Gastrocnemius medialis (tissue), 4 donors: ENCODE data around the gene KMT2B. TPM values are rescaled to one million over a fixed set of nuclear protein-coding genes. Genes with fewer than 3 reads are reported as not detected.

Source experiments
- ATAC-seq, 2 donors: fragments of 150-250 bp; one replicate each; pipeline ENCODE4 v1.9.1; 2016
- DNase-seq, 2 donors: peaks; one replicate each; pipeline ENCODE4 v3.0.0-alpha.2; 2019
- H3K27ac ChIP-seq, 4 donors: fragments of 200-600 bp; sonication (generic); 1 replicate in 1 of 4; 2 replicates in 3 of 4; pipeline ENCODE4 v1.5.1; 2016 to 2018; ENCODE audit warnings: mild to moderate bottlenecking in 2 of 4, moderate library complexity in 1 of 4
- H3K27me3 ChIP-seq, 3 donors: fragments of 200-600 bp; sonication (generic) in 2 of 3; 1 replicate in 1 of 3; 2 replicates in 2 of 3; pipeline versions ENCODE4 v1.5.1 to v1.6.0; 2016 to 2019; ENCODE audit warnings: mild to moderate bottlenecking in 1 of 3, moderate library complexity in 1 of 3
- H3K36me3 ChIP-seq, 2 donors: fragments of 200-600 bp; sonication (generic) in 1 of 2; one replicate each; pipeline ENCODE4 v1.5.1; 2017 to 2018
- H3K4me1 ChIP-seq, 2 donors: fragments of 200-600 bp; sonication (generic) in 1 of 2; one replicate each; pipeline ENCODE4 v1.5.1; 2016 to 2017; ENCODE audit warnings: mild to moderate bottlenecking in 2 of 2
- H3K4me3 ChIP-seq, 4 donors: fragments of 200-600 bp; sonication (generic) in 3 of 4; 1 replicate in 1 of 4; 2 replicates in 3 of 4; pipeline ENCODE4 v1.5.1; 2016 to 2019; ENCODE audit warnings: mild to moderate bottlenecking in 2 of 4
- H3K9me3 ChIP-seq, 3 donors: fragments of 200-600 bp; sonication (generic) in 2 of 3; 1 replicate in 1 of 3; 2 replicates in 2 of 3; pipeline ENCODE4 v1.5.1; 2016 to 2019
- CTCF ChIP-seq, 5 experiments: fragments of 450-650 bp in 3 of 5; fragments of 200-600 bp in 2 of 5; sonication (generic) in 2 of 5; IDR thresholded peaks in 4 of 5; conservative IDR thresholded peaks in 1 of 5; 1 replicate in 4 of 5; 2 replicates in 1 of 5; pipeline ENCODE4 v1.5.1; 2016 to 2019; ENCODE audit warnings: antibody characterized with exemption in 5 of 5, mild to moderate bottlenecking in 3 of 5, moderate library complexity in 3 of 5
- POLR2A ChIP-seq, 2 donors: fragments of 450-650 bp; IDR thresholded peaks; one replicate each; pipeline ENCODE4 v1.6.1; 2017; ENCODE audit warnings: antibody characterized with exemption in 2 of 2, mild to moderate bottlenecking in 2 of 2, moderate library complexity in 2 of 2
- in situ Hi-C, 4 donors: fragments of 200-750 bp; cut with MboI; loops; one replicate each; pipeline versions ENCODE4 v1.15.0 to v1.8.0; 2017; ENCODE audit warnings: low sequenced_read_pairs in 4 of 4
- intact Hi-C: fragments of 100-400 bp; cut with DNase I; formaldehyde crosslinking; loops from one replicate; pipeline ENCODE4 v1.15.1; 2023; ENCODE audit warnings: low total_unique reads
- total RNA-seq, 4 donors: library from RNA; depleted of rRNA; stranded (reverse); fragments of >200 nt; gene quantifications; one replicate each; pipeline versions ENCODE4 v1.1.0 to v1.2.3, GENCODE V29; 2016

Gene KMT2B
- total RNA-seq, 4 donors from 2014 or later, result 9.3 to 39.0 (median 16.8) TPM

GRCh38 chr19:35750167-35750566, 32.4 kb downstream of the KMT2B start:
- Histone ChIP-seq H3K27ac (peak overlapping the region in 3 of 4 donors; percentile 5 to 91 (median 18)), H3K9me3 (no peaks in the 10 kb centered on the region), H3K27me3 (no peaks in the 10 kb centered on the region), H3K4me3 (no peak overlapping the region), H3K36me3 (peaks cover 0 to 16% of the 10 kb centered on the region in 2 donors), H3K4me1 (peaks cover 15 to 41% of the 10 kb centered on the region in 2 donors)
- in situ Hi-C loops, result loop anchor here in 1 of 4 donors (25.0 kb wide), 1 partner anchor 387 kb away; the partner anchor contains the start of gene CAPNS1
- no peak for ATAC-seq
- TF ChIP-seq POLR2A (IDR thresholded peaks at IDR 0.05) (no peak), CTCF (IDR thresholded peaks at IDR 0.05 in 4 of 5, conservative IDR thresholded peaks at IDR 0.05 in 1 of 5) (no peak)
- intact Hi-C loops, result loop anchor here (10.0 kb wide), 1 partner anchor 465 kb away; the partner anchor contains the start of genes ZNF146 and ZNF565
- DNase-seq, result no peak

DNA sequence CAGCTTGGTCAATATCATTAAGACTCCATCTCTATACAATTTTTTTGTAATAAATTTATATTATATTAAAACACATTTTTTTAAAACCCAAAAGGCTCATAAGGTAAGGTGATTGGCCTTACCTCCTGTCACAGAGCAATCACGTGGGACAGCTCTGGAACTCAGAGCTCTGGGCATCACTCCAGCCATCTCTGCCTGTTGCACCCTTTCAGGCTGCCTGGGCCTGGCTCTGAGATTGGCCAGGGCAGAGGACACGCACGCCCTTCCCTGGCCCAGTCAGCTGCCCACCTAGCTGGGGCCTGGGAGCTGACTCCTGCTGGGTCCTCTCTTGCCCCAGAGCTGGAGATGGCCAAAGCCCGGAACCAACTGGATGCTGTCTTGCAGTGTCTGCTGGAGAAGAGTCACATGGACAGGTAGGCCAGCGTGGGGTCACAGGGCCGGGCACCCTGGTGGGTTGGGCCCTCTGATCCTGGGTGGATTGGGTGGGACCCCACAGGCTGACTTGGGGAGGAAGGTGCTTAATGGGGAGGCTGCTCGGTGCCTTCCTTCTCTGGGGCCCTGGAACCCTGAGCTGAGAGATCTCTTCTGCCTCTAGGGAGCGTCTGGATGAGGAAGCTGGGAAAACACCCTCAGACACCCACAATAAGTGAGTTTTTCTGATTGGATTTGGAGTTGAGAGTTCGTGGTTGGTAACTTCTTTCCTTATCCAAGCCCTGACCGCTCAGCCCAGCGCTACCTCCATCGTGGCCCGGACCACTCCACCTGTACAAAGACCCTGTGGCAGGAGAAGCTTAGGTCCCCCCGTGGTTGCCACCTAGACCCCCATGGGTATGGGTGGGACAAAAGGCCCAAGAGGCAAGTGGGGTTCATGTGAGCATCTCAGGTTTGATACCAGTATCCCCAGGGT, 34.3 kb downstream of the KMT2B start:
- in situ Hi-C loops (loop anchor here in 1 of 4 donors (25.0 kb wide), 1 partner anchor 385 kb away; the partner anchor contains the start of gene CAPNS1), intact Hi-C loops (loop anchor here (10.0 kb wide), 1 partner anchor 463 kb away; the partner anchor contains the start of genes ZNF146 and ZNF565)
- Histone ChIP-seq H3K9me3 (no peaks in the 10 kb centered on the region), H3K4me3 (no peak overlapping the region), H3K4me1 (peaks cover 22 to 43% of the 10 kb centered on the region in 2 donors), H3K27me3 (no peaks in the 10 kb centered on the region), H3K27ac (peak overlapping the region in 3 of 4 donors; percentile 9 to 97 (median 95)), H3K36me3 (peaks cover 0 to 16% of the 10 kb centered on the region in 2 donors)
- DNase-seq (no peak), ATAC-seq (no peak)
- TF ChIP-seq CTCF (IDR thresholded peaks at IDR 0.05 in 4 of 5, conservative IDR thresholded peaks at IDR 0.05 in 1 of 5) (no peak), POLR2A (IDR thresholded peaks at IDR 0.05) (no peak)

DNA sequence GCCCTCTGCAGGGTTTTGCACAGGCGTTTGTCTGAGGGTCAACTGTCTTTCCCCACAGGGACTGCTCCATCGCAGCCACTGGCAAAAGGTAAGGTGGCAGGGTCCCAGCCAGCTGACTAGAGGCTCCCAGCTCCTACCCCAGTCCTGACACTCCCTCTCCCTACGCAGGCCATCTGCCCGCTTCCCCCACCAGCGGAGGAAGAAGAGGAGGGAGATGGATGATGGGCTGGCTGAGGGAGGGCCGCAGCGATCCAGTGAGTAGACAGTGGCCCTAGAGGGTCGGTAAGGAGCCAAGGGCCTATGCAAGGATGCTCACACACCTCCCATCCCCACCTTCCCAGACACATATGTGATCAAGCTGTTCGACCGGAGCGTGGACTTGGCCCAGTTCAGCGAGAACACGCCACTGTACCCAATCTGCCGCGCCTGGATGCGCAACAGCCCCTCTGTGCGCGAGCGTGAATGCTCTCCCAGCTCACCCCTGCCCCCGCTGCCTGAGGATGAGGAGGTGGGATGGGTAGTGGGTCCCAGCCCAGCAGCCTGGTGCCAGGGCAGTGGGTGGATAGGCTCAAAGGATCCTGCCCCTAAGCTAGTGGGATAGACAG, 35.0 kb downstream of the KMT2B start:
- TF ChIP-seq CTCF (IDR thresholded peaks at IDR 0.05 in 4 of 5, conservative IDR thresholded peaks at IDR 0.05 in 1 of 5), result no peak
- Histone ChIP-seq H3K27ac (peak overlapping the region; percentile 89 to 97 (median 95)), H3K4me1 (peaks cover 24 to 49% of the 10 kb centered on the region in 2 donors), H3K9me3 (no peaks in the 10 kb centered on the region), H3K27me3 (no peaks in the 10 kb centered on the region), H3K36me3 (peaks cover 0 to 16% of the 10 kb centered on the region in 2 donors), H3K4me3 (no peak overlapping the region)
- in situ Hi-C loops, result loop anchor here in 1 of 4 donors (25.0 kb wide), 1 partner anchor 384 kb away; the partner anchor contains the start of gene CAPNS1
- no peak for ATAC-seq
- intact Hi-C loops, result loop anchor here (10.0 kb wide), 1 partner anchor 462 kb away; the partner anchor contains the start of genes ZNF146 and ZNF565
- no peak for DNase-seq

- intact Hi-C loops, result loop anchor here (10.0 kb wide), 1 partner anchor 461 kb away; the partner anchor contains the start of genes ZNF146 and ZNF565
- ATAC-seq, result no peak
- no peak for DNase-seq
- peak overlapping the region; percentile 89 to 97 (median 95) for H3K27ac ChIP-seq
- no peak overlapping the region for H3K4me3 ChIP-seq
- H3K36me3 ChIP-seq, result peaks cover 0 to 16% of the 10 kb centered on the region in 2 donors
- in situ Hi-C loops, result loop anchor here in 1 of 4 donors (25.0 kb wide), 1 partner anchor 383 kb away; the partner anchor contains the start of gene CAPNS1
- no peak for TF ChIP-seq CTCF (IDR thresholded peaks at IDR 0.05 in 4 of 5, conservative IDR thresholded peaks at IDR 0.05 in 1 of 5)
- no peak for TF ChIP-seq POLR2A (IDR thresholded peaks at IDR 0.05)
- peaks cover 25 to 50% of the 10 kb centered on the region in 2 donors for H3K4me1 ChIP-seq
- no peaks in the 10 kb centered on the region for H3K27me3 ChIP-seq
- no peaks in the 10 kb centered on the region for H3K9me3 ChIP-seq
Measured at GRCh38 chr19:35753634-35754369, 36.0 kb downstream of the KMT2B start.
